Neuron (in vitro differentiated cells): ENCODE data around the gene NAALADL2.

Experiments used
- H2AFZ ChIP-seq: one replicate; pipeline ENCODE4 v1.6.1; 2013; ENCODE audit warnings: low read depth, mild to moderate bottlenecking, inconsistent platforms, low read length, moderate library complexity
- H3K27me3 ChIP-seq: one replicate; pipeline ENCODE4 v1.6.1; 2013; ENCODE audit warnings: low read length; ENCODE audit not compliant: insufficient read depth
- H3K36me3 ChIP-seq: one replicate; pipeline ENCODE4 v1.6.1; 2013; ENCODE audit warnings: low read length; ENCODE audit not compliant: insufficient read depth
- H3K4me1 ChIP-seq: one replicate; pipeline ENCODE4 v1.6.1; 2013; ENCODE audit warnings: low read length; ENCODE audit not compliant: insufficient read depth
- H3K4me3 ChIP-seq: 2 replicates; pipeline ENCODE4 v1.5.1; 2013; ENCODE audit warnings: mild to moderate bottlenecking, low read length, moderate library complexity
- H3K9me3 ChIP-seq: one replicate; pipeline ENCODE4 v1.6.1; 2013; ENCODE audit warnings: low read length

The NAALADL2 gene

DNA sequence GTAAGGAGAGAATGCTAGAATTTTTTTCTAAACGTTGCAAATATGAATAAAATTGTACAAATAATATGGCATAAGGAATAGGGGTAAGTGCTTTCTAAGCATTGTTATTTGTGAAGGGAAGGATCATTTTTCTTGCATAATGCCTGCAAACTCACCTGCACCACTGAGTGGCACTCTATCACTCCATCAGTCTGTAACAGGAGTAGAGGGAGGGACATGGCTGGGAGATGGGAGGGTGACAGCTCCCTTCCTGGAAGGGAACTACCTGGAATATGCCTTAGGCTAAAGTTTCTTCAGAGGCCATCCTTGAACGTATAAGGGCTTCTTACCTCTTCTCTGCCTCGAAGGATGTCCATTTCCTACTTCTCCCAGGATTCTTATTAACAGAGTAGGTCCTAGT, 3.0 kb downstream of the NAALADL2 start:
- H3K9me3 ChIP-seq: no peaks in the 10 kb centered on the region
- peaks cover 4% of the 10 kb centered on the region for H3K4me1 ChIP-seq
- H3K27me3 ChIP-seq: no peaks in the 10 kb centered on the region
- no peak overlapping the region for H3K4me3 ChIP-seq
- no peak overlapping the region for H2AFZ ChIP-seq
- H3K36me3 ChIP-seq: no peaks in the 10 kb centered on the region

DNA sequence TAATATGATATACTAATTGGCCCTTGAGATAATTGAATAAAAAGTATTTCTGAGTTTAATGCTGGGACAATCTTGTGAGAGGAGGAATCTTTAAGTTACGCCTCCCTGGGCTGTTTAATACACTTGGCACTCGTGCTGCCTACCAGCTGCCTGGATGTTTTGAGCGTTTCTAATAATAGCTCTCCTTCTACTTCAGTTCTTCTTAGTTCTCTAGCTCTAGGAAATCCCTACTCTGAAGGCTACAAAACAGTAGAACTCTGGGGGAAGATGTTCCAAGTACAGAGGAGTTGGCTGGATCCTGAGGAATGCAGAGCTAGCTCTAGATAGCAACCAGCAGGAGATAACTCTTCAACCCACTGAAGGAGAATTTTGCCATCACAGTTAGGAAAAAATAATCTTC, 3.5 kb downstream of the NAALADL2 start:
- Histone ChIP-seq H2AFZ (no peak overlapping the region), H3K9me3 (no peaks in the 10 kb centered on the region), H3K36me3 (no peaks in the 10 kb centered on the region), H3K4me3 (no peak overlapping the region), H3K4me1 (peaks cover 4% of the 10 kb centered on the region), H3K27me3 (no peaks in the 10 kb centered on the region)

DNA sequence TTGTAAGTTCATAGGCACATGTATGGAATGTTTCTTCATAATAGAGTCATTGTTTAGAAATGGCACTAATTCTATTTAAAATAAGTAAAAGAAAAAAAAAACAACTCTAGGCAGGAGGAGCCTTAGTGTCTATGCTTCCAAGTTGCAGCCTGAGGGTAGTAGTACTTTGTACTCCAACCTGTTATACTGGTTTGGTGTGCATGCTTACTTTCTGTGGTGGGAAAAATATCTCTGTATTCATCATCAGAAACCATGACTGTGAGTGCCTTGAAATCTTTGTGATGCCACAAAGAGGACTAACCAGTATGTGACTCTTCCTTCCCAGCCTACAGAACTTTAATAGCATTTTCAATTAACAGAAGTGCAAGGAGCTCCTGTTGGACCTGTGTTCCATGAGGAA, 4.4 kb downstream of the NAALADL2 start:
- no peaks in the 10 kb centered on the region for H3K9me3 ChIP-seq
- H3K36me3 ChIP-seq: no peaks in the 10 kb centered on the region
- no peaks in the 10 kb centered on the region for H3K27me3 ChIP-seq
- H3K4me1 ChIP-seq: peaks cover 4% of the 10 kb centered on the region
- no peak overlapping the region for H2AFZ ChIP-seq
- H3K4me3 ChIP-seq: no peak overlapping the region

DNA sequence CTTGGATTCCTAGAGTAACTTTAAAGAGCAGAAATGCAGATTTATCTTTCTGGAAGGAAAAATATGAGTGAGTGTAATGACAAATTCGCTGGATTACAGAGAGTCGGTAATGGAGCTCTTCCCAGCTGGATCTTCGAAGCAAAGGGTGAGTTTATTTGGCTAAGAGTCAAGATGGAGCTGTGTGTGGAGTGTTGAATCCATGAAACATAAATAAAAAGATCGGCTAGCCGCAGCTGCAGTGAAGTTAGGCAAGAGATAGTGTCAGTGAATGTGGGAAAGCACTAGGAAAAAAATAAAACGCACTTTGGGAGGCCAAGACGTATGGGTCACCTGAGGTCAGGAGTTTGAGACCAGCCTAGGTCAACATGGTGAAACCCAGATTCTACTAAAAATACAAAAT, 10.3 kb downstream of the NAALADL2 start:
- no peaks in the 10 kb centered on the region for H3K27me3 ChIP-seq
- no peaks in the 10 kb centered on the region for H3K36me3 ChIP-seq
- peaks cover 4% of the 10 kb centered on the region for H3K4me1 ChIP-seq
- H3K4me3 ChIP-seq: no peak overlapping the region
- H3K9me3 ChIP-seq: no peaks in the 10 kb centered on the region
- H2AFZ ChIP-seq: no peak overlapping the region

DNA sequence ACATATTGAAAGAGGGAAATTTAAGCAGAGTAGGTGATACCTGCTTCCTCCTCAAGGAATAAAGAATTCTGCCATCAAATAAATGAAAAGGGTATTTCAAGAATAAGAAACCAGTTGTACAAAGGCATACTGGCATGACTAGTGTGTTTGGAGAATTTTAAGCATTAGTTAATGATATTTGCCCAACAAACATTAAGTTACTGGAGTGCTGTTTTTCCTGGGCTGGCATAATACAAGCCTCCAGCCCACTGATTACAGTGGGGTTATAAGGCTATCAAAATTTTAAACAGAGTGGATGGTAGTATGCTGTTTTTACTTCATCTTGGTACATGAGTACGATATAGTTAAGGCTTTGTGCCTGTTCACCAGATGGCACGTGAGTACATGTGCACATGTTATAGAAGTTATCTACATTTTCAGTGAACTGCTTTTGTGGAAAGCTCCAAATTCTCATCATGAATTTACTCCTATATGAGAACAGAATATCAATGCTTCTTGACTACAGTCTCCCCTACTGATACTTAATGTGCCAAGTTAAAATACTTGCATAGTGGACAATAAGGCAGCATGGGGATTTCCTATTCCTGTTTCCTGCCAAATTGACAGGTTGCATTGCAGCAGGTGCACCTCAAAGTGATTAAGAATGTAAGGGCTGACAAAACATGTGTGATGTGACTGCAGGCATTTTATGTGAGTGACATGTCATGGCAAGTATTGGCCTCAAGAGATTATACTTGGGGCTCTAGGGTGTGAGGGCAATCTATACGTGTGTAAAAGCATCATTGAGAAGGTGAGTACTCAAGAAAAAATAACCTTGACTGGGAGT, 14.9 kb downstream of the NAALADL2 start:
- no peak overlapping the region for H3K4me3 ChIP-seq
- H2AFZ ChIP-seq: no peak overlapping the region
- H3K9me3 ChIP-seq: no peaks in the 10 kb centered on the region
- H3K27me3 ChIP-seq: no peaks in the 10 kb centered on the region
- H3K36me3 ChIP-seq: no peaks in the 10 kb centered on the region
- H3K4me1 ChIP-seq: peaks cover 11% of the 10 kb centered on the region

DNA sequence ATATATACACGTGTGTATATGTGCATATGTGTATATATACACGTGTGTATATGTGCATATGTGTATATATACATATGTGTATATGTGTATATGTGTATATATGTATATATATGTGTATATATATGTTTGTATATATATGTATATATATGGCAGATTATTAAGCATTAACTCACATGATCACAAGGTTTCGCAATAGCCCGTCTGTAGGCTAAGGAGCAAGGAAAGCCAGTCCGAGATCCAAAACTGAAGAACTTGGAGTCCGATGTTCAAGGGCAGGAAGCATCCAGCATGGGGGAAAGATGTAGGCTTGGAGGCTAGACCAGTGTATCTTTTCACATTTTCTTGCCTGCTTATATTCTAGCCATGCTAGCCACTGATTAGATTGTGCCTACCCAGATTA, 23.7 kb downstream of the NAALADL2 start:
- Histone ChIP-seq H3K9me3 (no peaks in the 10 kb centered on the region), H3K36me3 (no peaks in the 10 kb centered on the region), H3K4me1 (no peaks in the 10 kb centered on the region), H2AFZ (no peak overlapping the region), H3K27me3 (no peaks in the 10 kb centered on the region), H3K4me3 (no peak overlapping the region)

DNA sequence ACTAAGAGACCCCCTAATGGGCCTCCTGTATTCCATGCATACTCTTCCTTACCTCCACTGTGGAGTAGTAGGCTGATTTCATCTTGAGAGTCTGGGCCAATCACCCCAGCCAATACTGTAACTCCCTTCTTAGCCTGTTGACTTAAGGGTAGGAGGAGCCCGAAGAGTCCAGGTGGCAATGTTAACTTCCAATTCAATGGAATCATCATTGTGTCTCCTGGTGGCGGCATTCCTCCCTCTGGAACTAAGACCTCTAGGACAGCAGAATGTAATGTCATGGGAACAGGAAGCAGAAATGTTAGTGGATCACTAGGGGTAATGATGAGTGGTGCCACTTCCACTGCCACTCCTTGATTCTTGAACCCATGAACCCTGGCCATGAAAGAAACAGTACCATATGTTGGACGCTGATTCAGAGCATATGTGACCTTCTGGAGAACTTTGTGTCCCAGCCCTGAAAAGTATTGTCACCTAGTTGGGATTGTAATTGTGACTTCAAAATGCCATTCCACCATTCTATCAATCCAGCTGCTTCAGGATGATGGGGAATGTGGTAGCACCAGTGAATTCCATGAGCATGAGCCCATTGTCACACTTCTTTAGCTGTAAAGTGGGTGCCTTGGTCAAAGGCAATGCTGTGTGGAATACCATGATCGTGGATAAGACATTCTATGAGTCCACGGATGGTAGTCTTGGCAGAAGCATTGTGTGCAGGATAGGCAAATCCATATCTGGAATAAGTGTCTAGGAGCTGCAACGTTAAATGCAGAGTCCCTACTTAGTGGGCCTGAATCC, 24.9 kb downstream of the NAALADL2 start:
- no peaks in the 10 kb centered on the region for H3K36me3 ChIP-seq
- no peak overlapping the region for H3K4me3 ChIP-seq
- no peak overlapping the region for H2AFZ ChIP-seq
- H3K4me1 ChIP-seq: no peaks in the 10 kb centered on the region
- H3K9me3 ChIP-seq: no peaks in the 10 kb centered on the region
- H3K27me3 ChIP-seq: no peaks in the 10 kb centered on the region

DNA sequence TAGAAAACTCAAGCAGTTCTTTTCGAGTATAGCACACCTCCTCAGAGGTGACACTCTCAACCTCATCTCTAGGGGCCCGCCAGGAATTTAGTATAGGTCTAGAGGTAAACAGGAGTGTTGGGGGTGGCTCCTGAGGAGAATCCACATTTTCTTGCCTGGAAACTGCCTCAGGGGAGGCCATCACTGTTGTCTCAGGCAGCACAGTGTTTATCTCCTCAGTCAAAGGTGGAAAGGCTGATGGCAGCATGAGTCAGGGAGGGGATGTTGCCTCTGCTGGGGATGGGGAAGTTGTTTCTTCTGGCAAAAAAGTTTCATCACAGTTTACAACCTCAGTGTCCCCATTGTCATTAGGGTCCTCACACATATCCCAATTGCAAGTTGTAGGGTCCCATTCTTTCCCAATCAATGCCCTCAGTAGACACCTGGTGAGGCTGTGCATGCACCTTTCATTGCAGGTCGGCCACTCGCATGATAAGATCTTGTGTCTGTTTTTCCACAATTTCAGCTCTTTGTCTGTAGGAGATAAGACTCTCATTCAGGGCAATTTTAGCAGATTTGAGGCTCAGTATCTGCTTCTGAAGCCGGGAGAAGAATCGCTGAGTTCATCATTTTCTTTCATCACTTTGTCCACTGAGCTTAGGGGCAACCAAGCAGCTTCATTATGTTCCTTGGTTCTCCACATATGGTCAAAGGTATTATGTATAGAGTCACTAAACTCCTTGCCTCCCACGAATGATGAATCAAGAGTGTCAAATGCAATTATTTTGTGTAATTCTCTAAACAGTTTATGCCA, 25.8 kb downstream of the NAALADL2 start:
- Histone ChIP-seq H3K36me3 (no peaks in the 10 kb centered on the region), H3K4me3 (no peak overlapping the region), H2AFZ (no peak overlapping the region)

DNA sequence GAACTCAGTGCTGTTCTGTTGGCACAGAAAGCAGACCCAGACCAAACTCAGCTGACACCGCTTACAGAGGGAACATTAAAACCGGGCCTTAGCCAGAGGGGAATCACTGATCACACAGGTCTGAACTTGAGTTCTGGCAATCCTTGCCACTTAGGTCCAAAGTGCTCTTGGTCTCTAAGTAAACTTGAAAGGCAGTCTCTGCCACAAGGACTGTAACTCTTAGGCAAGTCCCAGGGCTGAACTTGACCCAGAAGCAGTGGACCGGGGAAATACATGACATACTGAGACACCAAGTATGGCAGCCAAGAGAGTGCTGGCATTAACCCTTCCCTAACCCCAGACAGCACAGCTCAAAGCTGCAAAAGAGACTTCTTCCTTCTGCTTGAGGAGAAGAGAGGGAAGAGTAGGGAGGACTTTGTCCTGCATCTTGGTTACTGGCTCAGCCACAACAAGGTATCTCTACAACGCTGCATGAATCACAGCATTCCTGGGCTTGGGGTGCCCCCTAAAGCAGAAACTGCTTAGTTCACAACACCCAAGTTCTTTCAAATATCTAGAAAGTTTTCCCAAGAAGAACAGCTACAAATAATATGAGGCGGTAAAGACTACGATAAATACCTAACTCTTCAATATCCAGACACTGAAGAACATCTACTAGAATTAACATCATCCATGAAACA, 32.5 kb downstream of the NAALADL2 start:
- Histone ChIP-seq H2AFZ (no peak overlapping the region), H3K27me3 (no peaks in the 10 kb centered on the region), H3K9me3 (no peaks in the 10 kb centered on the region), H3K4me3 (no peak overlapping the region), H3K4me1 (no peaks in the 10 kb centered on the region), H3K36me3 (no peaks in the 10 kb centered on the region)

More for the DNA sequence above, 25.8 kb downstream of the NAALADL2 start:
- H3K9me3 ChIP-seq: no peaks in the 10 kb centered on the region
- H3K27me3 ChIP-seq: no peaks in the 10 kb centered on the region
- no peaks in the 10 kb centered on the region for H3K4me1 ChIP-seq

DNA sequence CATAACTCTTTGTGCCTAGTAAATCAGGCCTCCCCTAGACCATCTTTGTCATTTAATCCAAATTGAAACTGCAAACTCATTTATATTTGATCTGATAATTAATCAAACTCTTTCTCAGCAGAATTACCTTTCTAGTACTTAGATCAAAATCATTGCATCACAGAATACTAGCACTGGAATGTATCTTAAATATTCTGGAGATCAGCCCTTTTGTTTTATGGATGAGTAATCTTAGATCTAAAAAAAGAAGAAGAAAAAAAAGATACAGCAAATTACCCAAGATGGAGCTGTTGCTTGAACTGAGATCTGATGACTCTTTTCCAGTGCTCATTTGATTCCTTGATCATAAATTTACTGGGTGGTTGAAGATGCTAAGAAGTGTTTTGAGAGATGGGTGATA, 47.9 kb downstream of the NAALADL2 start:
- no peaks in the 10 kb centered on the region for H3K9me3 ChIP-seq
- no peaks in the 10 kb centered on the region for H3K36me3 ChIP-seq
- H3K4me1 ChIP-seq: no peaks in the 10 kb centered on the region
- H3K4me3 ChIP-seq: no peak overlapping the region
- no peaks in the 10 kb centered on the region for H3K27me3 ChIP-seq
- H2AFZ ChIP-seq: no peak overlapping the region

DNA sequence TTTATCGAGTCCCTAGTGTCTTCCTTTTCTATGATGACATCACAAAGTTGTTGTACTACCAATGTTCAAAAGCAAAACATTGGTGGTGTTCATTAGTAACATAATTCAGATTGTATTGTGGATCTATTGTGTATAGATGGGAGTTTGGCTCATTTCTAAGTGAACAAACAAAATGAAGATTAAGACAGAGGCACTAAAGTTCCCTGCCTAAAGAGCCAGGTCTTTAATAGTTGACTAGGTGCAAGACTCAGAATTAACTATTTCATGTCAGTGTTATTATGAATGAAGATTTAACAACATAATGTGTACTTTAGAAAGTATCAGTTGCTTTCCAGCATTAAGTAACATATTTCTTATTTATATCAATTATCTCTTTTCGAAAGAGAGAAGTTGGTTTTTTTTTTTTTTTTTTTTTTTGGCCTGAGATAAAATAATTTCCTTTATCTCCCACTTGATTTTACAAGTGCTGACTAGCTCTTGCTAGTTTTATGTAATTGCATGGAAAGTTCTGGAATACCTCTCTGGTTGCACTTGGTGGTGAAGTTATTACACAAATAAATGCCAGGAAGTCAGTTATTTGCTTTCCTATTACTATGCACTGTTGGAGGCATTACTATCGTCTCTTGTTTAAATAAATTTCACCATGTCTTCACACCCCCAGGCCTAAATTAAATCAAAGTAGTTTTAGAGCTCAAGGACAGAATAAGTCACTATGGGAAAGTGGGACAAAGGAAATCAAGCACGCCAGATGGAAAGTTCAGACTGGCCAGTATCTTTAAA, 48.7 kb downstream of the NAALADL2 start:
- Histone ChIP-seq H2AFZ (no peak overlapping the region), H3K9me3 (no peaks in the 10 kb centered on the region), H3K4me1 (no peaks in the 10 kb centered on the region), H3K36me3 (no peaks in the 10 kb centered on the region), H3K4me3 (no peak overlapping the region), H3K27me3 (no peaks in the 10 kb centered on the region)
